Activated CD4-positive, CD25-positive, alpha-beta regulatory T cell treated with anti-CD3 and anti-CD28 coated beads, Interleukin-2, amount 50 U/mL, for 16 hours (primary cell): Measurements from ENCODE around the gene ZNF814.
"Not testable (repeated sequence)": the region's sequence is repeated elsewhere in the genome, so short reads cannot be mapped to it uniquely, and the experiment has no call there.

ENCODE experiments used
- DNase-seq: peaks from one replicate; pipeline ENCODE4 v3.0.0-alpha.2; 2020; ENCODE audit warnings: low read depth, low spot score

The ZNF814 gene

GRCh38 chr19:57816652-57817051 lies 72.2 kb downstream of the ZNF814 start:
- no peak for DNase-seq

- DNase-seq, result no peak
Measured at GRCh38 chr19:57815247-57816075, 73.4 kb downstream of the ZNF814 start.

DNA sequence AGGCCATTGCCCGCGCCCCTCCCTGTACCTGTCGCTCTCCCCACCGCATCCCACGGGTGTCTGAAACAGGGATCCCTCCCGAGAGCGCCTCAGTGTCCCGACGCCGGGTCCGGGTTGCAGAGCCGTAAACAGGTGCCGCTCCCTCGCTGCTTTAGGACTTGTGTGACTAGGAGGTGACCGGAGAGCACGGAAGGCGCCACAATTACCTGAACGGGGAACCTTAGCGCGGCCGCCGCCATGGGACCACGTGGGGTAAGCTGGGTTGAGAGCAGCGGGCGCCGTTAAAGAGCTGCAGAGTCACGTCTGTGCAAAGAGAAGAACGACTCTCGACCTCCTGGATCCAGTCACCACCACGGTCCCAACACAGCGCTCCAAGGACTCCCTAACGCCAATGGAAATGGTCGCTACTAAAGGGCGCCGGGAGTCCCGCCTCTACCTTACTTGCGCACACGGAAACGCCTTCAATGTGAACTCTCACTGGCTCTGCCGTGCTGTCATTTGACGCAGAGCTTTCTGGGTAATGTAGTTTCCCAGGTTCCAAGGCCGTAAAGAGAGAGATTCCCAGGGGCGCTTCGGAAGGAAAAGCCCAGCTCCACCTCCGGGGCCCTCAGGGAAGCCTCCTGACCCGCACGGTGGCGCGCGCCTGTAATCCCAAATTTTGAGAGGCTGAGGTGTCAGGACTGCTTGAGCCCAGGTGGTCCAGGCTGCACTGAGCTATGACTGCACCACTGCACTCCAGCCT lies 74.2 kb downstream of the ZNF814 start, which contains the start of gene ZNF552:
Gene ZNF552 (minus strand): TSS at position 409 of the 742 bp plus-strand sequence. CDS start 170 bp downstream, at position 239.
- peak; percentile 57 for DNase-seq

DNA sequence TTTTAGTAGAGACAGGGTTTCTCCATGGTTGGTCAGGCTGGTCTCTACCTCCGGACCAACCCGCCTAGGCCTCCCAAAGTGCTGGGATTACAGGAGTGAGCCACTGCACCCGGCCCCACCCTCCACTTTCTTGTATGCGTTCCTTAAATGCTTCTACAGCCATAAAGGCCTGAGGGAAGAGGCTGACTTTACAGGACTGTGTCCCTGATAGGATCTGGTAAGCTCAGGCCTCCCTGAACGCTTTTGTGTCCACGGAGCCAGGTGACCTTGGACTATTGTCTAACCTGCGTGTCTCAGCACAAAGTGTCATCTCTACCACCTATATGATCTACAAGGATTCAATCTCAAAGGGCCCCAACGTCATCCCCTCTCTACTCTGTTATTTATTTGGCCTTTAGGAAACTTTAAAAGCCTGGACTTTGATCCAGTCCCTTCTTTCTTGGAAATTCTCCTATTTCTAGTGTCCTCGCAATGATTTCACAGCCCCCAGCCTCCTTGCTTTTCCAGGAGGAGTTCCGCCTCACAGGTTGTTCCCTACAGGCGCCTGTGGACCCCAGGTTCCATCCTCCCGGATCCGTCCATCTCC lies 74.8 kb downstream of the ZNF814 start:
- no peak for DNase-seq

- DNase-seq, result not testable (repeated sequence)
Measured at GRCh38 chr19:57812975-57813820, 75.6 kb downstream of the ZNF814 start.

DNA sequence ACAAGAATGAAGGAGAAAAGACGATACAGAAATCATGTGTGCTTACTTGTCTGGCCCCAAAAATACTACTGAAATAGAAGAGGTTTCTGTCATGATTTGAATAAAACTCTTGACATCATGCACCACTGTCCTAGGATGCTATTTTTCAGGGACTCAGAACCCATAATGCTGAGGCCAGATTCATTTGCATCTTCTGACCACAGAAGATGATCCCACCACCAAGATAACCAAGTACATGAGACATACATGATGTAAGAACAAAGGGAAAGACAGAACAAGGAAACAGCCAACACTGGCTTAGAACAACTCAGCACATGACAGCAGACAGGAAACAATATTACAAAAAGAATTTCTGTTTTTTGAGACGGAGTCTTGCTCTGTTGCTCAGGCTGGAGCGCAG lies 76.6 kb downstream of the ZNF814 start:
- no peak for DNase-seq

DNA sequence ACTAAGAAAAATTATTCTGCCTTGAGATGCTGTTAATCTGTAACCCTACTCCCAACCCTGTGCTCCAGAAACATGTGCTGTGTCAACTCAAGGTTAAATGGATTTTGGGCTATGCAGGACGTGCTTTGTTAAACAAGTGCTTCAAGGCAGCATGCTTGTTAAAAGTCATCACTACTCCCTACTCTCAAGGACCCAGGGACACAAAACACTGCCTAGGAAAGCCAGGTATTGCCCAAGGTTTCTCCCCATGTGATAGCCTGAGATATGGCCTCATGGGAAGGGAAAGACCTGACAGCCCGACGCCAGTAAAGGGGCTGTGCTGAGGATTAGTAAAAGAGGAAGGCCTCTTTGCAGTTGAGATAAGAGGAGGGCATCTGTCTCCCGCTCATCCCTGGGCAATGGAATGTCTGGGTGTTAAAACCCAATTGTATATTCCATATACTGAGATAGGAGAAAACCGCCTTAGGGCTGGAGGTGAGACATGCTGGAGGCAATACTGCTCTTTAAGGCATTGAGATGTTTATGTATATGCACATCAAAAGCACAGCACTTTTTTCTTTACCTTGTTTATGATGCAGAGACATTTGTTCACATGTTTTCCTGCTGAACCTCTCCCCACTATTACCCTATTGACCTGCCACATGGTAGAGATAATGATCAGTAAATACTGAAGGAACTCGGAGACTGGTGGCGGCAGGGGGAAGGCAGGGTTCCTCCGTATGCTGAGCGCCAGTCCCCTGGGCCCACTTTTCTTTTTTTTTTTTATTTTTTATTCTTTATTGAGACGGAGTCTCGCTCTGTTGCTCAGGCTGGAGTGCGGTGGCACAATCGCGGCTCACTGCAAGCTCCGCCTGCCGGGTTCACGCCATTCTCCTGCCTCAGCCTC lies 78.2 kb downstream of the ZNF814 start:
- not testable (repeated sequence) for DNase-seq

DNA sequence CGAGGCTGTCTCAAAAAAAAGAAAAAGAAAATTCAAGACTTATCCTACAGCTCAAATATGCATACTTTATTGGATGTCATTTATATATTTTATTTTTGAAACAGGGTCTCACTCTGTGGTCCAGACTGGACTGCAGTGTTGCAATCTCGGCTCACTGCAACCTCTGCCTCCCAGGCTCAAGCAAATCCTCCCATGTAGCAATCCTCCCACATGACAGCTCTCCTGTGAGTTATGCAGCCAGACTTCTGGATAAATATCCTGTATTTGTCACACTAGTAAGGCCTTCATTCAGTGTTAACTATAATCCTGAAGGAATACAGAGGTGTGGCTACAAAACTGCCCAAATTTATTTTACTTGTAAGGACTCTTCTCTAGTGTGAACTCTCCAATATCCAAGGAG lies 81.3 kb downstream of the ZNF814 start:
- DNase-seq, result no peak

DNA sequence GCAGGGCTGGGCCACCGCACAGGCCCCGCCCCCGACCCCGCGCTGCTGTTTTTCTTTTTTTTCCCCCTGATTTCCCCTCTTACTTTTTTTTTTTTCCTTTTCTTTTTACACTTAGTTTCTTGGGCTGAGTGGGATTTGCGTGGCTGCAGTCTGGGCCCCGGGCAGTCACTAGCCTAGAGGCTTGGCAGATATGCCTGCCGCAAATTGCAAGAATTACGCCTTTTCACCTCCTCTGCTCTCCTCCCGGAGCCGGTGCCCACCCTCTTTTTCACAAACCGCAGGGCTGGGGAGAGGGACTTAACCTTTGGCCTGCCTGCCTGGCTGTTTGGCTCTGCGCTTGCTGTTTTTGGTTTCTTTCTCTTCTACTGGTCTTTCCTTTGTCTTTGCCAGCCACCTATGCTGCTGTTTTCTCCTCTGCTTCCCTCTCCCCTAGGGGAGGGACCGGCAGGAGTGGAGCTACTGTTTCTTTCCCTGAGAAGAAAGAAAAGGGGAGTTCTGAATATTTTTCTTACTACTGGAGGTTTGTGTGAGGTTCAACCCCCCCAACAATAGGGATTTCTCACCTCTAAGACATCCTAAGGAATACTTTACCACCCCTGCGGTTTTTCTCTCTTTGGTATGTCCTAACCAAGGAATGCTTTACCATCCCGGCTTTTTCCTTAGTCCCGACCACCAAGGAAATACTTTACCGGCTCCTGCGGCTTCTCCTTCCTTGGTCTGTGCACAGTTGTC lies 85.1 kb downstream of the ZNF814 start:
- no peak for DNase-seq

GRCh38 chr19:57803265-57803593 lies 85.6 kb downstream of the ZNF814 start:
- no peak for DNase-seq

- no peak for DNase-seq
Measured at GRCh38 chr19:57802269-57802668, 86.6 kb downstream of the ZNF814 start.

DNA sequence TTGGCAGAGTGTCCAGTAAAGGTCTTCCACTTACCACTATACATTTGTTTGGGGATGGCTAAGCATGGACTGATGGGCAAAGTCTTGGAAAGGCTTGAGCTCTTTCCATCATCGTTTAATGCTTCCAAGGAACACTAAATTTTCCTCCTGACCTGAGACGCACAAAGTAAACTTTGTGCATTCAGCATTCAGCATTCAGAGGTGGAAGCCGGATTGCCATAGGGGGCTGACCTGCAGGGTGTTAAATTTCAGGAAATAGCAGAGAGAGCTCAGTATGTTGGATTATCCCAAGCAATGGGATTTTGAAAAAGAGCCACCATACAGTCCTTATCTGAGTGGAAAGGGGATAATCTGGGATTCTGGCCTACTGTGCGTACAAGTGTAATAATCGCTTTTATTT lies 88.1 kb downstream of the ZNF814 start:
- DNase-seq, result no peak
